Thyroid gland (tissue), 4 donors: ENCODE measurements around the gene HLA-F. TPM values are rescaled to one million over a fixed set of nuclear protein-coding genes. Genes with fewer than 3 reads are reported as not detected.

Experiments used
- DNase-seq, 2 donors: peaks; one replicate each; pipeline ENCODE4 v3.0.0-alpha.2; 2019
- H3K27ac ChIP-seq, 3 donors: fragments of 200-600 bp; sonication (generic); 1 replicate in 2 of 3; 2 replicates in 1 of 3; pipeline ENCODE4 v1.5.1; 2016 to 2019; ENCODE audit warnings: mild to moderate bottlenecking in 1 of 3, moderate library complexity in 1 of 3
- H3K27me3 ChIP-seq: fragments of 200-600 bp; sonication (generic); one replicate; pipeline ENCODE4 v1.5.1; 2019
- H3K36me3 ChIP-seq, 2 donors: fragments of 200-600 bp; sonication (generic); one replicate each; pipeline ENCODE4 v1.5.1; 2016 to 2019
- H3K4me1 ChIP-seq, 2 donors: fragments of 200-600 bp; sonication (generic); one replicate each; pipeline ENCODE4 v1.5.1; 2017 to 2019
- H3K4me3 ChIP-seq, 3 donors: fragments of 200-600 bp; sonication (generic); replicated peaks in 1 of 3; 1 replicate in 2 of 3; 2 replicates in 1 of 3; pipeline ENCODE4 v1.5.1; 2016; ENCODE audit warnings: mild to moderate bottlenecking in 1 of 3
- H3K9me3 ChIP-seq: fragments of 200-600 bp; sonication (generic); one replicate; pipeline ENCODE4 v1.5.1; 2017
- CTCF ChIP-seq, 6 experiments: fragments of 200-600 bp in 3 of 6; fragments of 450-650 bp in 3 of 6; sonication (generic) in 3 of 6; IDR thresholded peaks; one replicate each; pipeline ENCODE4 v1.5.1; 2016 to 2019; ENCODE audit warnings: antibody characterized with exemption in 6 of 6, mild to moderate bottlenecking in 2 of 6, inconsistent platforms in 1 of 6, moderate library complexity in 1 of 6
- POLR2A ChIP-seq, 2 donors: fragments of 450-650 bp; IDR thresholded peaks; one replicate each; pipeline ENCODE4 v1.6.1; 2017; ENCODE audit warnings: antibody characterized with exemption in 2 of 2, mild to moderate bottlenecking in 2 of 2, moderate library complexity in 1 of 2
- WGBS, 2 donors: methylation state at CpG; one replicate each; pipeline ENCODE4 v1.1.5; 2017; 5-methylcytosine and 5-hydroxymethylcytosine counted together
- intact Hi-C: fragments of 100-400 bp; cut with DNase I; formaldehyde crosslinking; loops from one replicate; pipeline ENCODE4 v1.15.1; 2023
- total RNA-seq, 4 donors: library from RNA; depleted of rRNA; stranded (reverse); fragments of >200 nt; gene quantifications; one replicate each; pipeline ENCODE4 v1.2.3, GENCODE V29; 2016

The HLA-F gene
- total RNA-seq, 4 donors from 2014 or later, result 33.9 to 81.3 (median 44.6) TPM

GRCh38 chr6:29729774-29730328, 6.6 kb downstream of the HLA-F start:
- 76 to 77% methylated on average over 6 of the region's 6 CpGs for WGBS, 2 donors
- TF ChIP-seq CTCF (IDR thresholded peaks at IDR 0.05), result no peak
- no peak for TF ChIP-seq POLR2A (IDR thresholded peaks at IDR 0.05)
- Histone ChIP-seq H3K27me3 (no peaks in the 10 kb centered on the region), H3K36me3 (no peaks in the 10 kb centered on the region), H3K4me1 (no peaks in the 10 kb centered on the region), H3K4me3 (no peak overlapping the region), H3K27ac (no peak overlapping the region), H3K9me3 (no peaks in the 10 kb centered on the region)
- intact Hi-C loops, result no loop called here
- no peak for DNase-seq

- Histone ChIP-seq H3K27ac (no peak overlapping the region), H3K9me3 (no peaks in the 10 kb centered on the region), H3K4me1 (no peaks in the 10 kb centered on the region), H3K4me3 (no peak overlapping the region), H3K27me3 (no peaks in the 10 kb centered on the region), H3K36me3 (no peaks in the 10 kb centered on the region)
- no peak for DNase-seq
- 61 to 62% methylated on average over 7 of the region's 7 CpGs for WGBS, 2 donors
- intact Hi-C loops, result no loop called here
- TF ChIP-seq CTCF (IDR thresholded peaks at IDR 0.05), result no peak
- no peak for TF ChIP-seq POLR2A (IDR thresholded peaks at IDR 0.05)
These were observed 7.4 kb downstream of the HLA-F start for GRCh38 chr6:29730575-29731126.

GRCh38 chr6:29731281-29731680, 8.0 kb downstream of the HLA-F start:
- TF ChIP-seq POLR2A (IDR thresholded peaks at IDR 0.05), result no peak
- no peak for TF ChIP-seq CTCF (IDR thresholded peaks at IDR 0.05)
- intact Hi-C loops, result no loop called here

GRCh38 chr6:29733057-29733456, 9.8 kb downstream of the HLA-F start:
- no peak for DNase-seq
- Histone ChIP-seq H3K27ac (no peak overlapping the region), H3K4me3 (no peak overlapping the region), H3K36me3 (no peaks in the 10 kb centered on the region), H3K27me3 (no peaks in the 10 kb centered on the region), H3K4me1 (no peaks in the 10 kb centered on the region), H3K9me3 (no peaks in the 10 kb centered on the region)
- 70 to 72% methylated on average over 7 of the region's 7 CpGs for WGBS, 2 donors
- intact Hi-C loops, result no loop called here
- TF ChIP-seq CTCF (IDR thresholded peaks at IDR 0.05) (no peak), POLR2A (IDR thresholded peaks at IDR 0.05) (no peak)

More at GRCh38 chr6:29731281-29731680, 8.0 kb downstream of the HLA-F start:
- DNase-seq, result no peak
- Histone ChIP-seq H3K9me3 (no peaks in the 10 kb centered on the region), H3K36me3 (no peaks in the 10 kb centered on the region), H3K4me3 (no peak overlapping the region), H3K4me1 (no peaks in the 10 kb centered on the region), H3K27me3 (no peaks in the 10 kb centered on the region), H3K27ac (no peak overlapping the region)
- WGBS, 2 donors, result 61 to 75% methylated on average over 3 of the region's 3 CpGs
